ENCODE measurements around the gene CENPS.
"Not testable (repeated sequence)": the region's sequence is repeated elsewhere in the genome, so short reads cannot be mapped to it uniquely, and the experiment has no call there.

The CENPS gene

DNA sequence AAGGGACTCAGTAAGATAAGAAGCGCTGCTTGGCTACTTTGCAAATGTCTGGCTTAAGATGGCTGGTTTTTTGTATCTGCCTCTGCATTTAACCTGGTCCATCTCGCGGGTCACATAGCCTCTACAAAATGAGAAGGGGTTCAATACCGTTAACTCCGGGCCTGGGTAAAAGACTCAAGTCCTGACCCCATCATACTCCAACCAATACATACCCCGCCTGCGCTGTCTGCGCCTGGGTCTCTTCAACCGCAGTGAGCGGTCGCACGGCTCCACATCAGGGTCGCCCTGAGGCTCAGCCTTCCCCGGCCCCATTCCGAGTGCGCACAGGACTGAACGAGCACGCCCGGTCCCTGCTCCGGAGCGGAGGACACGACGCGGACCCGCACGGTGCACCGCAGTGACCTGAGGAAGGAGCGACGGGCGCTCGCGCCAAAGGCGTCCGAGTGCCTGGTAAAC, 31.9 kb upstream of the CENPS start:
- peaks cover 34% of the 10 kb centered on the region for H3K36me3 ChIP-seq (ENCODE audit: control insufficient read depth, insufficient read depth, low read length)
- no peaks in the 10 kb centered on the region for H3K9me3 ChIP-seq (ENCODE audit: control insufficient read depth, low read length)
- peaks cover 17% of the 10 kb centered on the region for H3K4me1 ChIP-seq (ENCODE audit: control insufficient read depth, insufficient read depth, low read length, poor library complexity, severe bottlenecking)
- 3% methylated on average over 16 to 34 of the region's 34 CpGs for WGBS, 2 experiments (ENCODE audit: insufficient coverage in 2 of 2)
- H3K4me3 ChIP-seq (ENCODE audit: extremely low read depth, insufficient read depth, low read length, poor library complexity, severe bottlenecking), result peak overlapping the region; percentile 85
- H3K27ac ChIP-seq (ENCODE audit: low read depth, low read length, severe bottlenecking), result peak overlapping the region; percentile 82

GRCh38 chr1:10398734-10399443, 31.3 kb upstream of the CENPS start, which contains the start of gene PGD:
Gene PGD, plus strand, starts transcription at chr1:10399064. Its CDS starts 54 bp downstream, at chr1:10399118.
- 0% methylated on average over 64 to 75 of the region's 76 CpGs for WGBS, 2 experiments (ENCODE audit: insufficient coverage in 2 of 2)
- H3K27ac ChIP-seq (ENCODE audit: low read depth, low read length, severe bottlenecking), result peak within 1 kb of the TSS; percentile 94
- H3K4me1 ChIP-seq (ENCODE audit: control insufficient read depth, insufficient read depth, low read length, poor library complexity, severe bottlenecking), result peaks cover 22% of the 10 kb centered on the region
- H3K9me3 ChIP-seq (ENCODE audit: control insufficient read depth, low read length), result no peaks in the 10 kb centered on the region
- H3K36me3 ChIP-seq (ENCODE audit: control insufficient read depth, insufficient read depth, low read length), result peaks cover 40% of the 10 kb centered on the region
- H3K4me3 ChIP-seq (ENCODE audit: extremely low read depth, insufficient read depth, low read length, poor library complexity, severe bottlenecking), result peak within 1 kb of the TSS; percentile 85

- no peaks in the 10 kb centered on the region for H3K9me3 ChIP-seq (ENCODE audit: control insufficient read depth, low read length)
Measured at GRCh38 chr1:10399444-10399941, 30.7 kb upstream of the CENPS start.

GRCh38 chr1:10400013-10400412, 30.2 kb upstream of the CENPS start:
- H3K4me1 ChIP-seq (ENCODE audit: control insufficient read depth, insufficient read depth, low read length, poor library complexity, severe bottlenecking), result peaks cover 25% of the 10 kb centered on the region
- H3K27ac ChIP-seq (ENCODE audit: low read depth, low read length, severe bottlenecking), result peak overlapping the region; percentile 16

More at GRCh38 chr1:10399444-10399941, 30.7 kb upstream of the CENPS start:
- WGBS, 2 experiments (ENCODE audit: insufficient coverage in 2 of 2), result 0% methylated on average over 42 of the region's 42 CpGs
- peaks cover 25% of the 10 kb centered on the region for H3K4me1 ChIP-seq (ENCODE audit: control insufficient read depth, insufficient read depth, low read length, poor library complexity, severe bottlenecking)
- peak overlapping the region; percentile 94 for H3K27ac ChIP-seq (ENCODE audit: low read depth, low read length, severe bottlenecking)
- H3K4me3 ChIP-seq (ENCODE audit: extremely low read depth, insufficient read depth, low read length, poor library complexity, severe bottlenecking), result peak overlapping the region; percentile 85
- peaks cover 46% of the 10 kb centered on the region for H3K36me3 ChIP-seq (ENCODE audit: control insufficient read depth, insufficient read depth, low read length)

GRCh38 chr1:10401281-10401680, 29.0 kb upstream of the CENPS start:
- Histone ChIP-seq H3K27ac (ENCODE audit: low read depth, low read length, severe bottlenecking) (peak overlapping the region; percentile 16), H3K36me3 (ENCODE audit: control insufficient read depth, insufficient read depth, low read length) (peaks cover 62% of the 10 kb centered on the region), H3K9me3 (ENCODE audit: control insufficient read depth, low read length) (no peaks in the 10 kb centered on the region), H3K4me3 (ENCODE audit: extremely low read depth, insufficient read depth, low read length, poor library complexity, severe bottlenecking) (no peak overlapping the region), H3K4me1 (ENCODE audit: control insufficient read depth, insufficient read depth, low read length, poor library complexity, severe bottlenecking) (peaks cover 25% of the 10 kb centered on the region)
- WGBS, 2 experiments (ENCODE audit: insufficient coverage in 2 of 2), result 100% methylated on average over 1 of the region's 1 CpG

More at GRCh38 chr1:10400013-10400412, 30.2 kb upstream of the CENPS start:
- Histone ChIP-seq H3K36me3 (ENCODE audit: control insufficient read depth, insufficient read depth, low read length) (peaks cover 51% of the 10 kb centered on the region), H3K4me3 (ENCODE audit: extremely low read depth, insufficient read depth, low read length, poor library complexity, severe bottlenecking) (peak overlapping the region; percentile 85), H3K9me3 (ENCODE audit: control insufficient read depth, low read length) (no peaks in the 10 kb centered on the region)
- 15 to 31% methylated on average over 6 to 8 of the region's 8 CpGs for WGBS, 2 experiments (ENCODE audit: insufficient coverage in 2 of 2)

DNA sequence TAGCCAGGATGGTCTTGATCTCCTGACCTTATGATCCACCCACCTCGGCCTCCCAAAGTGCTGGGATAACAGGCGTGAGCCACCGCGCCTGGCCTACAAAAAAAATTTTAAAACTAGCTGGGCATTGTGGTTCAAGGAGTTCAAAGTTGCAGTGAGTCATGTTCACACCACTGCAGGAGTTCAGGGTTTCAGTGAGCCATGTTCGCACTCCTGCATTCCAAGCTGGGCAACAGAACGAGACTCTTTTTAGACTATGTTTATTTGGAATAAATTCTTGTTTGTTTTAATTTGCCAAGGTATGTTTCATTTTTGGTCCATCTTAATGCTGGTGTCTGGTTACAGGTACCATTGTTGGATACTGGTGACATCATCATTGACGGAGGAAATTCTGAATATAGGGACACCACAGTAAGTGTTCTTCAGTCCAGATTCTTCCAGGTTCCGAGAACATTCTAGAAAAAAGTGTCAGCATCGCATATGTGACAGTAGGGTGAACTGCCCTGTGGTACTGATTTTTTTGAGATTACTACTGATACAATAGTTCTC, 27.4 kb upstream of the CENPS start:
- Histone ChIP-seq H3K36me3 (ENCODE audit: control insufficient read depth, insufficient read depth, low read length) (peaks cover 73% of the 10 kb centered on the region), H3K9me3 (ENCODE audit: control insufficient read depth, low read length) (no peaks in the 10 kb centered on the region), H3K27ac (ENCODE audit: low read depth, low read length, severe bottlenecking) (no peak overlapping the region), H3K4me3 (ENCODE audit: extremely low read depth, insufficient read depth, low read length, poor library complexity, severe bottlenecking) (no peak overlapping the region), H3K4me1 (ENCODE audit: control insufficient read depth, insufficient read depth, low read length, poor library complexity, severe bottlenecking) (peaks cover 25% of the 10 kb centered on the region)
- WGBS, 2 experiments (ENCODE audit: insufficient coverage in 2 of 2), result 98 to 100% methylated on average over 5 to 7 of the region's 9 CpGs

DNA sequence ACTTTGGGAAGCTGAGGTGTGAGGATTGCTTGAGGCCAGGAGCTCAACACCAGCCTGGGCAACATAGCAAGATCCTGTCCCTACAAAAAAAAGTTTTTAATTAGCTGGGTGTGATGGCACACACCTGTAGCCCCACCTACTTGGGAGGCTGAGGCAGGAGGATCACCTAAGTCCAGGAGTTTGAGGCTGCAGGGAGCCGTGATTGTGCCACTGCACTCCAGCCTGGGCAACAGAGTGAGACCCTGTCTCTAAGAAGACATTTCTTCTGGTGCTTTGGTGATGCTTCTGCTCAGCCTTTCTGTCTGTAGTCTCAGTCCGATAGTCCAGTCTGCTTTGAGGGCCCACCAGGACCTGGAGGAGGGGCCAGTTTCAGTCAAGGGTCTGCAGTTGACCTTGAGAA, 23.0 kb upstream of the CENPS start:
- Histone ChIP-seq H3K4me3 (ENCODE audit: extremely low read depth, insufficient read depth, low read length, poor library complexity, severe bottlenecking) (no peak overlapping the region), H3K4me1 (ENCODE audit: control insufficient read depth, insufficient read depth, low read length, poor library complexity, severe bottlenecking) (peaks cover 12% of the 10 kb centered on the region), H3K36me3 (ENCODE audit: control insufficient read depth, insufficient read depth, low read length) (peaks cover 99% of the 10 kb centered on the region), H3K27ac (ENCODE audit: low read depth, low read length, severe bottlenecking) (no peak overlapping the region), H3K9me3 (ENCODE audit: control insufficient read depth, low read length) (no peaks in the 10 kb centered on the region)
- WGBS, 2 experiments (ENCODE audit: insufficient coverage in 2 of 2), result 92 to 94% methylated on average over 2 of the region's 2 CpGs

DNA sequence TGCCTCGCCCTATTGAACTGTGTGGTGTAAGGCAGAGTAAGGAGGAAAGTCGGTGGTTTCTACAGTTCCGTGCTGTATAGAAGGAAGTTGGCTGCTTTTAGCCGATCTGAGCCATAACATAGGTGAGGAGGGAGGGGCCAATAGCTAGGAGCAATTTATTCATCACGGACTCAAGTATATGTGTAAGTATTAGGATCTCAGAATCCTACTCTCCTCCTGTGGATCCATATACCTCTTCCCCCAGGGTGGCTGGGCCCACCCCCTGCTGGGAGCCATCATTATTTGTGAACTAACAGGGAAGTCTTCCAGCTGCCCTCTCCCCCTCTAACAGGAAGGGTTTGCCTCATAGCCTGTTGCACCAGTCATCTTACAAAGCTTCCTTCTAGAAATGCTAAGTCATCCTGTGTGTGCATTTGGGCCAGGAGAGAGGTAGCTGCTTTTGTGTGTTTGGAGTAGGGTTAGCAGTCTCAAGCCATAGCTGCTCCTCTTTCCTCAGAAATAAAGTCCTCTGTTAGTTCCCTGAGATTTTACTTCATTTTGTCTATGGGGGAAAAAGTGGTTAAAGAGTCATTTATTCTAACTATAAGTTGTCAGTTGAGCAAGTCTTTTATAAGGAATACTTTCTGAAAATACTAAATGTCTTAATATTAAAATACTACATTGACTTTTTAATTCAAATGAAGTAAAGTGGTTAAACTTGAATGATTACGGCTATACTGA, 14.9 kb upstream of the CENPS start:
- 81 to 100% methylated on average over 3 of the region's 6 CpGs for WGBS, 2 experiments (ENCODE audit: insufficient coverage in 2 of 2)
- H3K36me3 ChIP-seq (ENCODE audit: control insufficient read depth, insufficient read depth, low read length), result peaks cover 98% of the 10 kb centered on the region
- peak overlapping the region; percentile 70 for H3K27ac ChIP-seq (ENCODE audit: low read depth, low read length, severe bottlenecking)
- peaks cover 3% of the 10 kb centered on the region for H3K4me1 ChIP-seq (ENCODE audit: control insufficient read depth, insufficient read depth, low read length, poor library complexity, severe bottlenecking)
- H3K4me3 ChIP-seq (ENCODE audit: extremely low read depth, insufficient read depth, low read length, poor library complexity, severe bottlenecking), result no peak overlapping the region
- H3K9me3 ChIP-seq (ENCODE audit: control insufficient read depth, low read length), result no peaks in the 10 kb centered on the region

DNA sequence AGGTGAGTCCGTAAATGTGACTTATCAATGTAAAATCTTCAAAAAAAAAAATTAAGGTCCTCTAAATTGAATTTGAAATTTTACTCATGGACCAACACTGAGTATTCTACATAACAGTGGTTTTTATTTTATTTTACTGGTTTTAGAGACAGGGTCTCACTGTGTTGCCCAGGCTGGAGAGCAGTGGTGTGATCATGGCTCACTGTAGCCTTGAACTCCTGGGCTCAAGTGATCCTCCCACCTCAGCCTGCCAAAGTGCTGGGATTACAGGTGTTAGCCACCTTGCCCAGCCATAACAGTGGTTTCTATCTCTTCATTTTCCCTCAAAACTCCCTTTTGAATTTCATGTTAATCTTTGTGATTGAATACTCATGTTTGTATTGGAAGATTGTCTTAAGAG, 14.3 kb upstream of the CENPS start:
- Histone ChIP-seq H3K27ac (ENCODE audit: low read depth, low read length, severe bottlenecking) (peak overlapping the region; percentile 70), H3K36me3 (ENCODE audit: control insufficient read depth, insufficient read depth, low read length) (peaks cover 96% of the 10 kb centered on the region)
- not testable (repeated sequence) for H3K4me1 ChIP-seq (ENCODE audit: control insufficient read depth, insufficient read depth, low read length, poor library complexity, severe bottlenecking); H3K4me3 ChIP-seq (ENCODE audit: extremely low read depth, insufficient read depth, low read length, poor library complexity, severe bottlenecking); H3K9me3 ChIP-seq (ENCODE audit: control insufficient read depth, low read length)
- no CpG with 5 or more reads among the region's 1 CpG for WGBS, 2 experiments (ENCODE audit: insufficient coverage in 2 of 2)

DNA sequence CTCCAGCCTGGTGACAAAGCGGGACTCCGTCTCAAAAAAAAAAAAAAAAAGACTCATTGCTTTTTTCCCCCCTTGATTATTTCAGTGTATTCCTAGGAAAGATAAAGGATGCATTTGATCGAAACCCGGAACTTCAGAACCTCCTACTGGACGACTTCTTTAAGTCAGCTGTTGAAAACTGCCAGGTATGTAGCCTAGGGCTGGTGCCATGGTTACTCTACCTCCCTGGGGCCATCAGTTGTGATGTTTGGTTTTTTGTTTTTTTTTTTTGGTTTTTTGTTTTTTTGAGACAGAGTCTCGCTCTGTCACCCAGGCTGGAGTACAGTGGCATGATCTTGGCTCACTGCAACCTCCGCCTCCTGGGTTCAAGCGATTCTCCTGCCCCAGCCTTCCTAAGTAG, 11.5 kb upstream of the CENPS start:
- not testable (repeated sequence) for H3K4me1 ChIP-seq (ENCODE audit: control insufficient read depth, insufficient read depth, low read length, poor library complexity, severe bottlenecking); H3K27ac ChIP-seq (ENCODE audit: low read depth, low read length, severe bottlenecking); H3K9me3 ChIP-seq (ENCODE audit: control insufficient read depth, low read length); H3K4me3 ChIP-seq (ENCODE audit: extremely low read depth, insufficient read depth, low read length, poor library complexity, severe bottlenecking)
- WGBS, 2 experiments (ENCODE audit: insufficient coverage in 2 of 2), result 93 to 100% methylated on average over 4 to 6 of the region's 8 CpGs
- H3K36me3 ChIP-seq (ENCODE audit: control insufficient read depth, insufficient read depth, low read length), result peaks cover 81% of the 10 kb centered on the region

All from mesodermal cell (in vitro differentiated cells).